Stimulated activated naive CD8-positive, alpha-beta T cell treated with anti-CD3 and anti-CD28 coated beads, Interleukin-15, Interleukin-2, amounts not matched to agents 100 U/mL and 50 U/mL, for 24 hours (primary cell): ENCODE results near the gene B4GALT1.

Experiments
- ATAC-seq: fragments of 150-1000 bp; cut with Tn5 transposase; one replicate; pipeline ENCODE4 v1.10.0; 2021
- DNase-seq: peaks from one replicate; pipeline ENCODE4 v3.0.0; 2021

B4GALT1 gene

GRCh38 chr9:33167084-33167971 is at the start of gene B4GALT1:
Gene B4GALT1 (minus strand): TSS chr9:33167336. CDS start chr9:33167169, 167 bp downstream.
- DNase-seq, result peak; percentile 99
- ATAC-seq, result peak; percentile 82

GRCh38 chr9:33211695-33212393 is 44.7 kb upstream of the B4GALT1 start:
- ATAC-seq, result peak; percentile 16
- DNase-seq, result no peak

- DNase-seq (no peak), ATAC-seq (no peak)
Observed at GRCh38 chr9:33210006-33210715, 43.0 kb upstream of the B4GALT1 start.

GRCh38 chr9:33209394-33209793 is 42.3 kb upstream of the B4GALT1 start:
- ATAC-seq (no peak), DNase-seq (no peak)

GRCh38 chr9:33202552-33203201 is 35.5 kb upstream of the B4GALT1 start:
- peak; percentile 62 for DNase-seq
- peak; percentile 92 for ATAC-seq

GRCh38 chr9:33202018-33202417 is 34.9 kb upstream of the B4GALT1 start:
- DNase-seq (no peak), ATAC-seq (no peak)

- DNase-seq, result no peak
- ATAC-seq, result no peak
Observed at GRCh38 chr9:33198165-33198564, 31.0 kb upstream of the B4GALT1 start.

GRCh38 chr9:33197279-33198152 is 30.4 kb upstream of the B4GALT1 start:
- ATAC-seq (no peak), DNase-seq (no peak)

- ATAC-seq (no peak), DNase-seq (no peak)
Observed at GRCh38 chr9:33196736-33197135, 29.6 kb upstream of the B4GALT1 start.

- ATAC-seq, result no peak
- DNase-seq, result no peak
Observed at GRCh38 chr9:33193818-33194217, 26.7 kb upstream of the B4GALT1 start.

- ATAC-seq, result no peak
- DNase-seq, result no peak
Observed at GRCh38 chr9:33192493-33193255, 25.5 kb upstream of the B4GALT1 start.

GRCh38 chr9:33190021-33190705 is 23.0 kb upstream of the B4GALT1 start:
- no peak for DNase-seq
- ATAC-seq, result no peak

GRCh38 chr9:33189331-33189791 is 22.2 kb upstream of the B4GALT1 start:
- no peak for ATAC-seq
- no peak for DNase-seq

GRCh38 chr9:33188711-33189110 is 21.6 kb upstream of the B4GALT1 start:
- DNase-seq, result no peak
- no peak for ATAC-seq

- DNase-seq (no peak), ATAC-seq (no peak)
Observed at GRCh38 chr9:33187519-33188218, 20.5 kb upstream of the B4GALT1 start.

- no peak for DNase-seq
Observed at GRCh38 chr9:33186457-33187168, 19.5 kb upstream of the B4GALT1 start.

GRCh38 chr9:33185858-33186257 is 18.7 kb upstream of the B4GALT1 start:
- DNase-seq (no peak), ATAC-seq (no peak)

More at GRCh38 chr9:33186457-33187168, 19.5 kb upstream of the B4GALT1 start:
- ATAC-seq, result peak; percentile 30

- DNase-seq, result no peak
- ATAC-seq, result no peak
Observed at GRCh38 chr9:33185406-33185805, 18.3 kb upstream of the B4GALT1 start.
